A375 (cell line): Measurements from ENCODE around the gene MIS12. TPM values are rescaled to one million over a fixed set of nuclear protein-coding genes. Genes with fewer than 3 reads are reported as not detected.

Experiments used
- total RNA-seq: library from RNA; depleted of rRNA; stranded (reverse); fragments of >200 nt; shearing (Covaris generic); gene quantifications from 2 replicates; pipeline ENCODE4 v1.2.3, GENCODE V29; 2014; rRNA removed

MIS12 gene, protein sequence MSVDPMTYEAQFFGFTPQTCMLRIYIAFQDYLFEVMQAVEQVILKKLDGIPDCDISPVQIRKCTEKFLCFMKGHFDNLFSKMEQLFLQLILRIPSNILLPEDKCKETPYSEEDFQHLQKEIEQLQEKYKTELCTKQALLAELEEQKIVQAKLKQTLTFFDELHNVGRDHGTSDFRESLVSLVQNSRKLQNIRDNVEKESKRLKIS
- total RNA-seq = 19.2 and 21.9 TPM in 2 replicates

GRCh38 chr17:5486206-5487124 is at the start of gene MIS12:
Gene MIS12, plus strand, starts transcription at chr17:5486566. Its CDS starts 2,297 bp downstream, at chr17:5488863.

DNA sequence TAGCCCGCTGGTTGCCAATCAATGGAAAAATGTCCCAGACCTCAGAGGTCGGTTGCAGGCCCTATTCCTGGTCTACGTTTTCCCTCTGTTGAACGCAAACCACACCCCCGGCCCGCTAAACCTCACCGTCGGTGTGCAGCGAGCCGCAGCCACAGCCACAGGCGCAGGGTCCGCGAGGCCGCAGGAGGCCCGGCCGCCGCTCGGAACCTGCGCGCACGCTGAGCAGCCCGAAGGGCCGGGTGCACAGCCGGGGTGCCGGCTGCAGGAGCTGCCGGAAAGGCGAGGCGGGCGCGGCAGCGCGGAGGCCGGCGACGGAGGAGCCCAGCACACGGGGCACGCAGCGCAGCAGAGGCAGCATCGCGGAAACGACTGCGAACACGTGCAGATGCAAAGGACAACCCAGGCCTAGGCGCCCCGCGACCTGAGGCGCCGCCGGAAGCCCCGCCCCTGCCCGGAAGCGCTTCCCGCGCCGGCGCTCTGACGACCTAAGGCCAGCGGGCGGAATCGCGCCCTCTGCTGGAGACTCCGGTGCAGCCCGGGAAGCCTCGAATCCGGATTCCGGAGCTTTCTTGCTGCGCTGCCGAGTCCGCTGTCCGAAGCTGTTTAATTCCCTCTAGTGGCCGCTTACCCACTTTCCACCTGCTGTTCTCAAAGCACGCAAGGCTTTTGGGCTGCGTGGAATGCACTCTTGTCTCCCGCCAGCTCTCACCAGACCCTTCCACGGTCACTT is 47.5 kb upstream of the MIS12 start, which contains the start of gene C1QBP:
C1QBP (minus strand) TSS at position 440 of the 730 bp plus-strand sequence; CDS start at position 358, 82 bp downstream.

DNA sequence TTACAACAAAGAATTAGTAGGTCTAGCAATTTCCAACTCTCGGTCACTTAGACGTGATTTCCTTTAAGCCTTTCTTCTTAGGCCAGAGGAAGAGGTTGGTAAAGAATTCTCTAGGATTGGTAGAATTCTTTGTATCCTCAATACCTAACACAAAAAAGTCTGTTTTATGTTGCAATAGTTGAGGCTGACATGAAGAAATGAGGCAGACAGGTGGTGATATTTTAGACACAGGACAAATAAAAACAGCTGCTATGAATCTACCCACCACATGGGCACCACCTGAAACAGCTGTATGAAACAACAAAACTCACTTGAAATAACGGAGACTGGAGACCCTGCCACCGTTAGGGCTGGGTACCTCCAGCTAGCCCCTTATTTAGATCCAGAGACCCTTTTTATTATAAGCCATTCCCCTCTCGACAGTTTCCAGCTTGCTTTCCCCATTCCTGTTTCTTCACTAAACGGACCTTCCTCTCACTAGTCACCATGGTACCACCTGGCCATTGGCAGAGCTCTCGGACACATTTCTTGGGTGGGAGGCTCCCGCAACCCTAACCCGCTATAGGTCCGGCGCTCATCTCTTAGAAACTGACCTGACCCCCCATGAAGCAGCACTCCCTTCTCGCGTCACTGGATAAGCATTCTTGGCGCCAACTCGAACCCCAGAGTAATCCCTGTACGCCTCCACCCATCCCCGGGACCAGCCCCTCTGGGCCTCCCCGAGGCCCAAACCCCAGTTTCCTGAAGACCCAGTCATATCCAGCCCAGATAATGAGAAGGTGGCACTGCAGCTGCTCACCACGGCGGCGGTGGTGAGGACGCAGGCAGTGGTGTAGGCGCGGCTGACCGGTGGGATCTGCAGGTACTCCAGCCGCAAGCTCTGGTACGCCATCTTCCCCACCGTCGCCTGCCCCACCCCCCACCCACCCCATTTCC is 828 bp upstream of the MIS12 start, which contains the start of gene DERL2:
DERL2 (minus strand) TSS at position 909 of the 936 bp plus-strand sequence; CDS start at position 892, 17 bp downstream.

Other genes starting within 250 kb of the MIS12 start
- gene RABEP1, start 204.3 kb upstream of the MIS12 start, total RNA-seq = 48.4 and 58.3 TPM in 2 replicates
- 160 and 186 TPM in 2 replicates for gene NUP88, start 66.9 kb upstream of the MIS12 start, total RNA-seq
- gene RPAIN, start 66.4 kb upstream of the MIS12 start, total RNA-seq = 119 and 120 TPM in 2 replicates
- gene C1QBP, start 47.4 kb upstream of the MIS12 start, total RNA-seq = 544 and 630 TPM in 2 replicates
- 14.9 and 15.7 TPM in 2 replicates for gene DHX33, start 17.6 kb upstream of the MIS12 start, total RNA-seq
- gene DERL2, start 388 bp upstream of the MIS12 start, total RNA-seq = 29.8 and 41.7 TPM in 2 replicates
- 11.5 and 12.6 TPM in 2 replicates for gene NLRP1, start 97.9 kb downstream of the MIS12 start, total RNA-seq